SK-N-SH (cell line): ENCODE data around the gene MAST4. TPM values are rescaled to one million over a fixed set of nuclear protein-coding genes. Genes with fewer than 3 reads are reported as not detected.
"Not testable (repeated sequence)": the region's sequence is repeated elsewhere in the genome, so short reads cannot be mapped to it uniquely, and the experiment has no call there.

Experiments
- CTCF ChIA-PET: fragments of 300-600, 350-600 bp; formaldehyde crosslinking; extraction: SDS; loops from one replicate; lab custom pipeline; 2021; lab: Yijun Ruan, JAX
- POLR2A ChIA-PET: fragments of 350-600 bp; sonication (Branson Sonifier 250); formaldehyde crosslinking; extraction: SDS; loops from one replicate; lab custom pipeline; 2020; ENCODE audit warnings: antibody characterized with exemption, inconsistent platforms; lab: Yijun Ruan, JAX
- DNase-seq: peaks from one replicate; pipeline ENCODE4 v3.0.0; 2012
- H2AFZ ChIP-seq: fragments of 200-600 bp; sonication (generic); 2 replicates; pipeline ENCODE4 v1.8.1; 2016; ENCODE audit warnings: antibody characterized with exemption, mild to moderate bottlenecking, low read depth
- H3F3A ChIP-seq: fragments of 200-600 bp; sonication (generic); replicated peaks from 2 replicates; pipeline ENCODE3; 2016; ENCODE audit warnings: antibody characterized with exemption, mild to moderate bottlenecking; ENCODE audit not compliant: insufficient read depth
- H3K27ac ChIP-seq, 2 experiments: fragments of 200-500 bp in 1 of 2; fragments of 200-600 bp in 1 of 2; sonication (Bioruptor generic) in 1 of 2; sonication (generic), shearing (Covaris generic) in 1 of 2; 2 replicates each; pipeline versions ENCODE4 v1.5.1 to v1.6.1; 2014 to 2016; ENCODE audit warnings: low read depth in 2 of 2, inconsistent platforms in 1 of 2, low read length in 1 of 2, mild to moderate bottlenecking in 1 of 2, mixed read lengths in 1 of 2
- H3K27me3 ChIP-seq: fragments of 200-600 bp; sonication (generic), shearing (Covaris generic); 2 replicates; pipeline ENCODE4 v1.6.1; 2016; ENCODE audit warnings: mixed run types; ENCODE audit not compliant: insufficient read depth
- H3K36me3 ChIP-seq, 2 experiments: fragments of 200-500 bp in 1 of 2; fragments of 200-600 bp in 1 of 2; sonication (Bioruptor generic) in 1 of 2; sonication (generic) in 1 of 2; replicated peaks in 1 of 2; 2 replicates each; pipeline versions ENCODE3 to v1.5.1; 2014 to 2016; ENCODE audit warnings: low read length in 1 of 2, mild to moderate bottlenecking in 1 of 2; ENCODE audit not compliant: insufficient read depth in 2 of 2, control insufficient read depth in 1 of 2
- H3K4me1 ChIP-seq, 2 experiments: fragments of 200-500 bp in 1 of 2; fragments of 200-600 bp in 1 of 2; sonication (Bioruptor generic) in 1 of 2; sonication (generic), shearing (Covaris generic) in 1 of 2; 2 replicates each; pipeline versions ENCODE4 v1.5.1 to v1.6.1; 2014 to 2016; ENCODE audit warnings: low read depth in 1 of 2, low read length in 1 of 2, mixed run types in 1 of 2; ENCODE audit not compliant: insufficient read depth in 2 of 2, control insufficient read depth in 1 of 2
- H3K4me2 ChIP-seq: fragments of 200-600 bp; sonication (generic), shearing (Covaris generic); 2 replicates; pipeline ENCODE4 v1.6.1; 2017; ENCODE audit warnings: mixed run types
- H3K4me3 ChIP-seq, 2 experiments: fragments of 200-500 bp in 1 of 2; fragments of 200-600 bp in 1 of 2; sonication (Bioruptor generic) in 1 of 2; sonication (generic), shearing (Covaris generic) in 1 of 2; 2 replicates each; pipeline versions ENCODE4 v1.5.1 to v1.8.1; 2014 to 2016; ENCODE audit warnings: low read depth in 2 of 2, inconsistent platforms in 1 of 2, low read length in 1 of 2, mild to moderate bottlenecking in 1 of 2, mixed read lengths in 1 of 2, moderate library complexity in 1 of 2
- H3K79me2 ChIP-seq: fragments of 200-600 bp; sonication (generic); 2 replicates; pipeline ENCODE4 v1.8.1; 2017; ENCODE audit warnings: mild to moderate bottlenecking; ENCODE audit not compliant: insufficient read depth
- H3K9ac ChIP-seq: fragments of 200-600 bp; sonication (generic); 2 replicates; pipeline ENCODE4 v1.6.1; 2017; ENCODE audit warnings: mixed run types
- H3K9me2 ChIP-seq: fragments of 200-600 bp; sonication (generic); 2 replicates; pipeline ENCODE4 v1.6.1; 2017; ENCODE audit warnings: mixed run types
- H3K9me3 ChIP-seq: fragments of 200-600 bp; sonication (generic); 2 replicates; pipeline ENCODE4 v1.6.1; 2017; ENCODE audit warnings: mixed run types, mild to moderate bottlenecking, moderate library complexity
- H4K20me1 ChIP-seq: fragments of 200-600 bp; sonication (generic); 2 replicates; pipeline ENCODE4 v1.6.1; 2017; ENCODE audit warnings: mild to moderate bottlenecking, mixed run types; ENCODE audit not compliant: insufficient read depth
- ELF1 ChIP-seq: IDR thresholded peaks from 2 replicates; pipeline ENCODE4 v1.4.0; 2012
- EP300 ChIP-seq, 2 experiments: IDR thresholded peaks; 2 replicates each; pipeline versions ENCODE4 v1.4.0 to v1.6.1; 2012; ENCODE audit warnings: borderline replicate concordance in 1 of 2, low read depth in 1 of 2, low read length in 1 of 2
- NFIC ChIP-seq: IDR thresholded peaks from 2 replicates; pipeline ENCODE4 v1.4.0; 2012; ENCODE audit warnings: borderline replicate concordance
- NRF1 ChIP-seq: IDR thresholded peaks from 2 replicates; pipeline ENCODE4 v1.6.1; 2012; ENCODE audit warnings: low read depth, mild to moderate bottlenecking, low read length
- RAD21 ChIP-seq: IDR thresholded peaks from 2 replicates; pipeline ENCODE4 v1.6.1; 2012; ENCODE audit warnings: mild to moderate bottlenecking, low read length
- REST ChIP-seq: IDR thresholded peaks from 2 replicates; pipeline ENCODE4 v1.6.1; 2012; ENCODE audit warnings: mild to moderate bottlenecking, low read depth, low read length, moderate library complexity
- RXRA ChIP-seq: IDR thresholded peaks from 2 replicates; pipeline ENCODE4 v1.4.0; 2012; ENCODE audit warnings: low read depth, mild to moderate bottlenecking, borderline replicate concordance
- SMC3 ChIP-seq: IDR thresholded peaks from 2 replicates; pipeline ENCODE4 v1.6.1; 2012; ENCODE audit warnings: low read depth, low read length, improper control_type of control experiment
- TEAD4 ChIP-seq: IDR thresholded peaks from 2 replicates; pipeline ENCODE4 v1.4.0; 2012; ENCODE audit warnings: mild to moderate bottlenecking, borderline replicate concordance; ENCODE audit not compliant: insufficient read depth
- ZBTB33 ChIP-seq: IDR thresholded peaks from 2 replicates; pipeline ENCODE4 v1.4.0; 2012; ENCODE audit warnings: low read depth, borderline replicate concordance
- WGBS: methylation state at CpG from one replicate; pipeline ENCODE4 v1.1.6; 2017; ENCODE audit warnings: low lambda C conversion rate; 5-methylcytosine and 5-hydroxymethylcytosine counted together
- polyA plus RNA-seq, 3 experiments: library from polyadenylated mRNA; depleted of rRNA; stranded (reverse); fragments of >200 nt; gene quantifications; 2 replicates each; pipeline ENCODE4 v1.2.3, GENCODE V29; 2012
- TF ChIP-seq, protein P1 (sequence below): fragments of 200-600 bp; sonication (generic); IDR thresholded peaks from 2 replicates; pipeline ENCODE4 v1.6.1; 2017; ENCODE audit warnings: antibody characterized with exemption, mild to moderate bottlenecking, moderate library complexity
- TF ChIP-seq, protein P2 (sequence below): fragments of 150-350 bp; IDR thresholded peaks from 2 replicates; pipeline ENCODE4 v1.6.1; 2017; ENCODE audit warnings: antibody characterized with exemption, low read length, low read depth, borderline replicate concordance
- TF ChIP-seq, protein P3 (sequence below): IDR thresholded peaks from 2 replicates; pipeline ENCODE4 v1.4.0; 2012; ENCODE audit warnings: low read depth

The MAST4 gene
- polyA plus RNA-seq, 1 of the 3 experiments (the other 2 are of a cell fraction) = 2.2 TPM

DNA sequence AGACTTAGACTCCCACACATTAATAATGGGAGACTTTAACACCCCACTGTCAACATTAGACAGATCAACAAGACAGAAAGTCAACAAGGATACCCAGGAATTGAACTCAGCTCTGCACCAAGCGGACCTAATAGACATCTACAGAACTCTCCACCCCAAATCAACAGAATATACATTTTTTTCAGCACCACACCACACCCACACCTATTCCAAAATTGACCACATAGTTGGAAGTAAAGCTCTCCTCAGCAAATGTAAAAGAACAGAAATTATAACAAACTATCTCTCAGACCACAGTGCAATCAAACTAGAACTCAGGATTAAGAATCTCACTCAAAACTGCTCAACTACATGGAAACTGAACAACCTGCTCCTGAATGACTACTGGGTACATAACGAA lies 156.5 kb downstream of the MAST4 start:
- not testable (repeated sequence) for H4K20me1 ChIP-seq

DNA sequence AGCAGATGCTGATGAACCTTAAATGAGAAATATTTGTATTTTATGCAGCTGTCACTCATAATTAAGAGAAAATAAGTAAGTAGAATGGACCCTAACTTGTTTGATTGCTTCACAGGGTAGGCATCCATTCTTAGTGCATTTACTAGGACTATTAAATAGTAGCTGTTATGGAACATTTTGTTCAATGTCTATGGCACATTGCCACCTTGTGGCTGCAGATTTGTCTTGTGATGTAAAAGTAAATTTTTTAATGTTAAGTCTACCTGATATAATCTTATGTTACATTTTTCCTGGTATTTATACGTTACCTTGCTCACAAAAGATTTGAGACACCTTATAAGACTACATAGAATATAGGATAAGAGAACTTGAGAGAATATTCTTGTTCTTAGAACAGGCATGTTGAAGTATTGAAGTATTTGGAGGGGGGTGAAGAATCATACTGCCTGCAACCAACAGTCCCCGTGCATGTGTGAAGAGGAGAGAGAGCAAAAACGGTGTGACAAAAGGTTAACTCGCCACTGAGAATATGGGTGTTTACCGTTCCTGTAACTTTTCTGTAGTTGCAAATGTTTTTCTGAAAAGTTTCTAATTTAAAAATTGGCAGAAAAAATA lies 161.1 kb downstream of the MAST4 start:
- CTCF ChIA-PET = interaction anchor here (0.6 to 16.1 kb wide), 31 partner anchors 8 to 583 kb away, joined by 3 to 236 read pairs (median 4); no protein-coding TSS in a partner anchor
- TF ChIP-seq ELF1 (no peak), SMC3 (peak; percentile 71), NFIC (no peak), RXRA (no peak), REST (no peak), TEAD4 (no peak), EP300 (IDR thresholded peaks at IDR 0.05; ENCODE audit: borderline replicate concordance in 1 of 2, low read depth in 1 of 2, low read length in 1 of 2) (no peak), RAD21 (peak; percentile 87), ZBTB33 (no peak), NRF1 (no peak)
- TF ChIP-seq, protein P1, sequence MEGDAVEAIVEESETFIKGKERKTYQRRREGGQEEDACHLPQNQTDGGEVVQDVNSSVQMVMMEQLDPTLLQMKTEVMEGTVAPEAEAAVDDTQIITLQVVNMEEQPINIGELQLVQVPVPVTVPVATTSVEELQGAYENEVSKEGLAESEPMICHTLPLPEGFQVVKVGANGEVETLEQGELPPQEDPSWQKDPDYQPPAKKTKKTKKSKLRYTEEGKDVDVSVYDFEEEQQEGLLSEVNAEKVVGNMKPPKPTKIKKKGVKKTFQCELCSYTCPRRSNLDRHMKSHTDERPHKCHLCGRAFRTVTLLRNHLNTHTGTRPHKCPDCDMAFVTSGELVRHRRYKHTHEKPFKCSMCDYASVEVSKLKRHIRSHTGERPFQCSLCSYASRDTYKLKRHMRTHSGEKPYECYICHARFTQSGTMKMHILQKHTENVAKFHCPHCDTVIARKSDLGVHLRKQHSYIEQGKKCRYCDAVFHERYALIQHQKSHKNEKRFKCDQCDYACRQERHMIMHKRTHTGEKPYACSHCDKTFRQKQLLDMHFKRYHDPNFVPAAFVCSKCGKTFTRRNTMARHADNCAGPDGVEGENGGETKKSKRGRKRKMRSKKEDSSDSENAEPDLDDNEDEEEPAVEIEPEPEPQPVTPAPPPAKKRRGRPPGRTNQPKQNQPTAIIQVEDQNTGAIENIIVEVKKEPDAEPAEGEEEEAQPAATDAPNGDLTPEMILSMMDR = peak; percentile 65
- TF ChIP-seq, protein P2, sequence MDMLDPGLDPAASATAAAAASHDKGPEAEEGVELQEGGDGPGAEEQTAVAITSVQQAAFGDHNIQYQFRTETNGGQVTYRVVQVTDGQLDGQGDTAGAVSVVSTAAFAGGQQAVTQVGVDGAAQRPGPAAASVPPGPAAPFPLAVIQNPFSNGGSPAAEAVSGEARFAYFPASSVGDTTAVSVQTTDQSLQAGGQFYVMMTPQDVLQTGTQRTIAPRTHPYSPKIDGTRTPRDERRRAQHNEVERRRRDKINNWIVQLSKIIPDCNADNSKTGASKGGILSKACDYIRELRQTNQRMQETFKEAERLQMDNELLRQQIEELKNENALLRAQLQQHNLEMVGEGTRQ = no peak
- TF ChIP-seq, protein P3, sequence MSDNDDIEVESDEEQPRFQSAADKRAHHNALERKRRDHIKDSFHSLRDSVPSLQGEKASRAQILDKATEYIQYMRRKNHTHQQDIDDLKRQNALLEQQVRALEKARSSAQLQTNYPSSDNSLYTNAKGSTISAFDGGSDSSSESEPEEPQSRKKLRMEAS = no peak

More for the DNA sequence above, 156.5 kb downstream of the MAST4 start:
- H3K9me3 ChIP-seq, H2AFZ ChIP-seq, CTCF ChIA-PET, H3K4me2 ChIP-seq, POLR2A ChIA-PET, H3K9me2 ChIP-seq, H3K4me1 ChIP-seq, H3K36me3 ChIP-seq, DNase-seq, H3K9ac ChIP-seq, H3K79me2 ChIP-seq, H3K27me3 ChIP-seq, H3K27ac ChIP-seq, H3K4me3 ChIP-seq, H3F3A ChIP-seq: not testable (repeated sequence)
- 29% methylated on average over 1 of the region's 2 CpGs for WGBS

More for the DNA sequence above, 161.1 kb downstream of the MAST4 start:
- Histone ChIP-seq H3K27ac (no peak overlapping the region), H3K79me2 (no peaks in the 10 kb centered on the region), H3K36me3 (no peaks in the 10 kb centered on the region), H3F3A (no peaks in the 10 kb centered on the region), H4K20me1 (no peaks in the 10 kb centered on the region), H3K4me3 (no peak overlapping the region), H3K9ac (no peak overlapping the region), H3K9me3 (no peaks in the 10 kb centered on the region), H2AFZ (no peak overlapping the region), H3K4me2 (no peak overlapping the region), H3K27me3 (no peaks in the 10 kb centered on the region; the same call in 1 of the 2 replicates), H3K4me1 (no peaks in the 10 kb centered on the region; a peak in 1 of 4 replicates), H3K9me2 (no peaks in the 10 kb centered on the region)
- DNase-seq = peak; percentile 50
- POLR2A ChIA-PET = no interaction called here
- 9% methylated on average over 5 of the region's 5 CpGs for WGBS
